Spleen (tissue), 11 donors: ENCODE data around the gene RHOF. TPM values are rescaled to one million over a fixed set of nuclear protein-coding genes. Genes with fewer than 3 reads are reported as not detected.

Experiments used
- DNase-seq: peaks from one replicate; pipeline ENCODE4 v3.0.0-alpha.2; 2020
- H3K27ac ChIP-seq, 8 donors: fragments of 200-600 bp; sonication (generic) in 7 of 8; 1 replicate in 4 of 8; 2 replicates in 4 of 8; pipeline versions ENCODE4 v1.5.0 to v1.8.0; 2016 to 2021; ENCODE audit warnings: inconsistent platforms in 4 of 8, mild to moderate bottlenecking in 4 of 8, moderate library complexity in 1 of 8
- H3K27me3 ChIP-seq, 7 donors: fragments of 200-600 bp; sonication (generic) in 6 of 7; replicated peaks in 1 of 7; 1 replicate in 4 of 7; 2 replicates in 3 of 7; pipeline versions ENCODE4 v1.5.0 to v1.8.0; 2016 to 2021; ENCODE audit warnings: inconsistent platforms in 3 of 7, mild to moderate bottlenecking in 1 of 7
- H3K36me3 ChIP-seq, 6 donors: fragments of 200-600 bp; sonication (generic) in 5 of 6; 1 replicate in 4 of 6; 2 replicates in 2 of 6; pipeline versions ENCODE4 v1.5.0 to v1.8.0; 2016 to 2021; ENCODE audit warnings: inconsistent platforms in 2 of 6
- H3K4me1 ChIP-seq, 6 donors: fragments of 200-600 bp; sonication (generic) in 5 of 6; 1 replicate in 3 of 6; 2 replicates in 3 of 6; pipeline versions ENCODE4 v1.5.0 to v1.8.0; 2016 to 2021; ENCODE audit warnings: inconsistent platforms in 3 of 6
- H3K4me3 ChIP-seq, 8 donors: fragments of 200-600 bp; sonication (generic) in 7 of 8; 1 replicate in 4 of 8; 2 replicates in 4 of 8; pipeline versions ENCODE4 v1.5.0 to v1.8.0; 2016 to 2021; ENCODE audit warnings: inconsistent platforms in 4 of 8, mild to moderate bottlenecking in 4 of 8, moderate library complexity in 2 of 8
- H3K9me3 ChIP-seq, 8 donors: fragments of 200-600 bp; sonication (generic) in 7 of 8; 1 replicate in 4 of 8; 2 replicates in 4 of 8; pipeline versions ENCODE4 v1.5.0 to v1.8.0; 2016 to 2021; ENCODE audit warnings: inconsistent platforms in 4 of 8
- POLR2A ChIP-seq, 3 donors: fragments of 450-650 bp; IDR thresholded peaks; one replicate each; pipeline ENCODE4 v1.5.1; 2017; ENCODE audit warnings: antibody characterized with exemption in 3 of 3, mild to moderate bottlenecking in 1 of 3
- POLR2AphosphoS5 ChIP-seq, 3 donors: sonication (generic); formaldehyde crosslinking; IDR thresholded peaks; one replicate each; pipeline ENCODE4 v1.5.1; 2017; ENCODE audit warnings: antibody characterized with exemption in 3 of 3
- WGBS, 5 donors: extraction: QIAGEN DNeasy Blood & Tissue Kit in 3 of 5; methylation state at CpG; one replicate each; pipeline versions ENCODE4 v1.1.5 to v1.1.7; 2013 to 2018; 5-methylcytosine and 5-hydroxymethylcytosine counted together
- intact Hi-C: fragments of 100-400 bp; cut with DNase I; formaldehyde crosslinking; loops from one replicate; pipeline ENCODE4 v1.15.0; 2023; ENCODE audit warnings: low total_unique reads
- polyA plus RNA-seq, 3 donors: library from polyadenylated mRNA; stranded (reverse); fragments of 200-250 nt; gene quantifications; one replicate each; pipeline ENCODE4 v1.2.1, GENCODE V29; 2013
- total RNA-seq, 7 donors: library from RNA; depleted of rRNA in 3 of 7; stranded (reverse); fragments of >200 nt in 3 of 7; fragmentation: NEBNext Ultra II Directional in 4 of 7; extraction: Animal tissue kit (Norgen Biotek cat#: 25700) in 4 of 7; gene quantifications; one replicate each; pipeline versions ENCODE4 v1.1.0 to v1.2.1, GENCODE V29; 2016 to 2021
- TF ChIP-seq, protein P1 (sequence below), 11 experiments: fragments of 200-600 bp in 7 of 11; fragments of 450-650 bp in 4 of 11; sonication (generic) in 4 of 11; IDR thresholded peaks in 8 of 11; conservative IDR thresholded peaks in 3 of 11; 1 replicate in 7 of 11; 2 replicates in 4 of 11; pipeline versions ENCODE4 v1.4.0 to v1.8.0; 2016 to 2021; ENCODE audit warnings: antibody characterized with exemption in 11 of 11, inconsistent platforms in 4 of 11, mild to moderate bottlenecking in 1 of 11
- donor health status: healthy with polysubstance abuse.
- donor health status: DM: no; HTN: no; CAD: no; lungs with moderate emphysema.
- donor health status: DM: no; HTN: no; CAD: no.
- donor health status: Bipolar disorder and iron deficiency.
- donor health status: healthy.
- donor health status: DM: no; HTN: no; CAD: no.
- donor health status: DM: yes; HTN: yes; CAD: no.

The RHOF gene
- total and polyA plus RNA-seq, 10 donors = 18.4 to 71.7 (median 52.6) TPM

- 70 to 79% (median 75%) methylated on average over 6 of the region's 6 CpGs for WGBS, 5 donors
- no peaks in the 10 kb centered on the region for H3K9me3 ChIP-seq
- intact Hi-C loops = no loop called here
- H3K36me3 ChIP-seq = no peaks in the 10 kb centered on the region
- no peaks in the 10 kb centered on the region for H3K27me3 ChIP-seq
- no peak overlapping the region for H3K27ac ChIP-seq
- no peak for DNase-seq
- no peak overlapping the region for H3K4me3 ChIP-seq
- TF ChIP-seq POLR2AphosphoS5 (IDR thresholded peaks at IDR 0.05) = no peak
- H3K4me1 ChIP-seq = no peaks in the 10 kb centered on the region
Observed at GRCh38 chr12:121741743-121742142, 51.7 kb downstream of the RHOF start.

DNA sequence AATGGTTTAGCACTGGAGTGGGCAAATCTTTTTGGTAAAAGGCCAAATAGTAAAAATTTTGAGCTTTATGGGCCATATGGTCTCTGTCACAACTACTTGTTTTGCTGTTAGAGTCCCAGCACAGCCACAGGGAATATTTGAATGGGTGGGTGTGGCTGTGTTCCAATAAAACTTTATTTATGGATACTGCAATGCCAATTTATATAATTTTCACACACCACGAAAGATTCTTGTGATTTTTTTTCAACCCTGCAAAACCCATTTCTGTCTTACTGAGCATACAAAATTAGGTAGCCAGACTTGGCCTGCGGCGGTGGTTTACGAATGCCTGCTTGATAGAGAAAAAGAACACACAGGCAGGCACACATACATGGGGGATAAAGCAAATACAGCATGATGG, 52.6 kb downstream of the RHOF start:
- no peaks in the 10 kb centered on the region for H3K4me1 ChIP-seq
- WGBS, 5 donors = 96 to 99% (median 97%) methylated on average over 4 of the region's 4 CpGs
- no peaks in the 10 kb centered on the region for H3K36me3 ChIP-seq
- no peak overlapping the region for H3K4me3 ChIP-seq
- intact Hi-C loops = no loop called here
- no peaks in the 10 kb centered on the region for H3K27me3 ChIP-seq
- no peaks in the 10 kb centered on the region for H3K9me3 ChIP-seq
- TF ChIP-seq, protein P1, sequence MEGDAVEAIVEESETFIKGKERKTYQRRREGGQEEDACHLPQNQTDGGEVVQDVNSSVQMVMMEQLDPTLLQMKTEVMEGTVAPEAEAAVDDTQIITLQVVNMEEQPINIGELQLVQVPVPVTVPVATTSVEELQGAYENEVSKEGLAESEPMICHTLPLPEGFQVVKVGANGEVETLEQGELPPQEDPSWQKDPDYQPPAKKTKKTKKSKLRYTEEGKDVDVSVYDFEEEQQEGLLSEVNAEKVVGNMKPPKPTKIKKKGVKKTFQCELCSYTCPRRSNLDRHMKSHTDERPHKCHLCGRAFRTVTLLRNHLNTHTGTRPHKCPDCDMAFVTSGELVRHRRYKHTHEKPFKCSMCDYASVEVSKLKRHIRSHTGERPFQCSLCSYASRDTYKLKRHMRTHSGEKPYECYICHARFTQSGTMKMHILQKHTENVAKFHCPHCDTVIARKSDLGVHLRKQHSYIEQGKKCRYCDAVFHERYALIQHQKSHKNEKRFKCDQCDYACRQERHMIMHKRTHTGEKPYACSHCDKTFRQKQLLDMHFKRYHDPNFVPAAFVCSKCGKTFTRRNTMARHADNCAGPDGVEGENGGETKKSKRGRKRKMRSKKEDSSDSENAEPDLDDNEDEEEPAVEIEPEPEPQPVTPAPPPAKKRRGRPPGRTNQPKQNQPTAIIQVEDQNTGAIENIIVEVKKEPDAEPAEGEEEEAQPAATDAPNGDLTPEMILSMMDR (IDR thresholded peaks at IDR 0.05 in 8 of 11, conservative IDR thresholded peaks at IDR 0.05 in 3 of 11) = no peak
- TF ChIP-seq POLR2A (IDR thresholded peaks at IDR 0.05) = no peak
- no peak for TF ChIP-seq POLR2AphosphoS5 (IDR thresholded peaks at IDR 0.05)
- no peak for DNase-seq
- no peak overlapping the region for H3K27ac ChIP-seq

- Histone ChIP-seq H3K36me3 (no peaks in the 10 kb centered on the region), H3K27ac (no peak overlapping the region), H3K4me1 (no peaks in the 10 kb centered on the region), H3K27me3 (no peaks in the 10 kb centered on the region), H3K9me3 (no peaks in the 10 kb centered on the region), H3K4me3 (no peak overlapping the region)
- TF ChIP-seq POLR2AphosphoS5 (IDR thresholded peaks at IDR 0.05) = no peak
- no peak for TF ChIP-seq POLR2A (IDR thresholded peaks at IDR 0.05)
- TF ChIP-seq, protein P1 (IDR thresholded peaks at IDR 0.05 in 8 of 11, conservative IDR thresholded peaks at IDR 0.05 in 3 of 11) = no peak
- DNase-seq = no peak
- intact Hi-C loops = no loop called here
- 89 to 96% (median 92%) methylated on average over 9 of the region's 9 CpGs for WGBS, 5 donors
Observed at GRCh38 chr12:121738340-121738858, 55.1 kb downstream of the RHOF start.

GRCh38 chr12:121733849-121734248, 59.6 kb downstream of the RHOF start:
- intact Hi-C loops = no loop called here

More at GRCh38 chr12:121733849-121734248, 59.6 kb downstream of the RHOF start:
- 88 to 94% (median 91%) methylated on average over 8 of the region's 8 CpGs for WGBS, 5 donors
- no peak overlapping the region for H3K27ac ChIP-seq
- DNase-seq = no peak
- no peaks in the 10 kb centered on the region for H3K36me3 ChIP-seq
- H3K9me3 ChIP-seq = no peaks in the 10 kb centered on the region
- no peak for TF ChIP-seq POLR2A (IDR thresholded peaks at IDR 0.05)
- no peak for TF ChIP-seq POLR2AphosphoS5 (IDR thresholded peaks at IDR 0.05)
- TF ChIP-seq, protein P1 (IDR thresholded peaks at IDR 0.05 in 8 of 11, conservative IDR thresholded peaks at IDR 0.05 in 3 of 11) = no peak
- H3K4me3 ChIP-seq = no peak overlapping the region
- peaks cover 0 to 7% (median 0%) of the 10 kb centered on the region in 6 donors for H3K4me1 ChIP-seq
- no peaks in the 10 kb centered on the region for H3K27me3 ChIP-seq
